Esophagus muscularis mucosa (tissue), 4 donors: ENCODE results near the gene BDNF. TPM values are rescaled to one million over a fixed set of nuclear protein-coding genes. Genes with fewer than 3 reads are reported as not detected.
"Not testable (repeated sequence)": the region's sequence is repeated elsewhere in the genome, so short reads cannot be mapped to it uniquely, and the experiment has no call there.

Experiments
- DNase-seq: peaks from one replicate; pipeline ENCODE4 v3.0.0-alpha.2; 2017; ENCODE audit errors: extremely low spot score
- H3K27ac ChIP-seq, 4 donors: fragments of 200-600 bp; sonication (generic); replicated peaks in 1 of 4; 1 replicate in 3 of 4; 2 replicates in 1 of 4; pipeline ENCODE4 v1.5.1; 2016 to 2019; ENCODE audit warnings: mild to moderate bottlenecking in 1 of 4
- H3K27me3 ChIP-seq, 4 donors: fragments of 200-600 bp; sonication (generic); one replicate each; pipeline versions ENCODE4 v1.5.1 to v1.6.0; 2016 to 2019
- H3K36me3 ChIP-seq, 4 donors: fragments of 200-600 bp; sonication (generic); one replicate each; pipeline ENCODE4 v1.5.1; 2016 to 2019
- H3K4me1 ChIP-seq, 4 donors: fragments of 200-600 bp; sonication (generic); one replicate each; pipeline ENCODE4 v1.5.1; 2016 to 2019
- H3K4me3 ChIP-seq, 4 donors: fragments of 200-600 bp; sonication (generic); 1 replicate in 2 of 4; 2 replicates in 2 of 4; pipeline ENCODE4 v1.5.1; 2016 to 2019; ENCODE audit warnings: mild to moderate bottlenecking in 4 of 4, moderate library complexity in 1 of 4
- H3K9me3 ChIP-seq, 4 donors: fragments of 200-600 bp; sonication (generic); 1 replicate in 3 of 4; 2 replicates in 1 of 4; pipeline ENCODE4 v1.5.1; 2016 to 2019
- CTCF ChIP-seq, 3 experiments: fragments of 200-600 bp in 2 of 3; fragments of 450-650 bp in 1 of 3; sonication (generic) in 2 of 3; IDR thresholded peaks; one replicate each; pipeline ENCODE4 v1.5.1; 2017 to 2019; ENCODE audit warnings: antibody characterized with exemption in 3 of 3, mild to moderate bottlenecking in 2 of 3, moderate library complexity in 1 of 3
- EP300 ChIP-seq: sonication (generic); formaldehyde crosslinking; IDR thresholded peaks from one replicate; pipeline ENCODE4 v1.6.1; 2017; ENCODE audit warnings: antibody characterized with exemption
- POLR2A ChIP-seq: fragments of 450-650 bp; IDR thresholded peaks from one replicate; pipeline ENCODE4 v1.6.1; 2017; ENCODE audit warnings: antibody characterized with exemption, moderate library complexity, mild to moderate bottlenecking, low read depth
- POLR2AphosphoS5 ChIP-seq, 2 donors: sonication (generic); formaldehyde crosslinking; IDR thresholded peaks; one replicate each; pipeline ENCODE4 v1.6.1; 2017; ENCODE audit warnings: antibody characterized with exemption in 2 of 2
- WGBS: methylation state at CpG from one replicate; pipeline ENCODE4 v1.1.5; 2018; 5-methylcytosine and 5-hydroxymethylcytosine counted together
- intact Hi-C: fragments of 100-400 bp; cut with DNase I; formaldehyde crosslinking; loops from one replicate; pipeline ENCODE4 v1.15.1; 2023
- total RNA-seq, 4 donors: library from RNA; depleted of rRNA; stranded (reverse); fragments of >200 nt; gene quantifications; one replicate each; pipeline versions ENCODE4 v1.1.0 to v1.2.1, GENCODE V29; 2016

BDNF gene
- total RNA-seq: under 1 TPM in 3 of 4 donors, not detected in 1; 0.17 to 0.23 (median 0.19) TPM

GRCh38 chr11:27700351-27701301 is at the start of gene BDNF:
TSS of gene BDNF (minus strand) at chr11:27700455. CDS start at chr11:27658564, 41,891 bp downstream.
- Histone ChIP-seq H3K4me1 (peaks cover 19 to 37% (median 34%) of the 10 kb centered on the region in 4 donors), H3K4me3 (peak within 1 kb of the TSS; percentile 52 to 64 (median 54)), H3K36me3 (no peaks in the 10 kb centered on the region), H3K9me3 (no peaks in the 10 kb centered on the region), H3K27ac (no peak within 1 kb of the TSS), H3K27me3 (peaks cover 0 to 75% (median 21%) of the 10 kb centered on the region in 4 donors)
- intact Hi-C loops: no loop called here
- WGBS: under 1% methylated on average over 18 of the region's 92 CpGs
- no peak for DNase-seq
- TF ChIP-seq CTCF (IDR thresholded peaks at IDR 0.05) (no peak), EP300 (no peak), POLR2AphosphoS5 (IDR thresholded peaks at IDR 0.05) (no peak), POLR2A (no peak)

GRCh38 chr11:27740362-27741013 is 40.2 kb upstream of the BDNF start:
- TF ChIP-seq POLR2AphosphoS5 (IDR thresholded peaks at IDR 0.05): no peak
- Histone ChIP-seq H3K36me3 (no peaks in the 10 kb centered on the region), H3K4me3 (no peak overlapping the region), H3K4me1 (no peaks in the 10 kb centered on the region), H3K27ac (no peak overlapping the region), H3K27me3 (no peaks in the 10 kb centered on the region), H3K9me3 (no peaks in the 10 kb centered on the region)
- whole genome bisulfite sequencing: 48% methylated on average over 7 of the region's 7 CpGs
- intact Hi-C loops: no loop called here
- no peak for DNase-seq

GRCh38 chr11:27735281-27735680 is 35.0 kb upstream of the BDNF start:
- 69% methylated on average over 1 of the region's 1 CpG for WGBS
- H3K4me3 ChIP-seq: no peak overlapping the region
- no peaks in the 10 kb centered on the region for H3K36me3 ChIP-seq
- H3K27me3 ChIP-seq: no peaks in the 10 kb centered on the region
- no peaks in the 10 kb centered on the region for H3K9me3 ChIP-seq
- H3K27ac ChIP-seq: no peak overlapping the region
- no peaks in the 10 kb centered on the region for H3K4me1 ChIP-seq
- no peak for DNase-seq
- no peak for TF ChIP-seq CTCF (IDR thresholded peaks at IDR 0.05)
- intact Hi-C loops: no loop called here

- intact Hi-C loops, H3K4me3 ChIP-seq, H3K9me3 ChIP-seq, H3K27ac ChIP-seq, H3K4me1 ChIP-seq, H3K27me3 ChIP-seq, H3K36me3 ChIP-seq: not testable (repeated sequence)
- DNase-seq: peak; percentile 1
- WGBS: 92% methylated on average over 7 of the region's 7 CpGs
Measured at GRCh38 chr11:27731803-27732202, 31.5 kb upstream of the BDNF start.

GRCh38 chr11:27726981-27727380 is 26.7 kb upstream of the BDNF start:
- H3K27ac ChIP-seq: no peak overlapping the region
- H3K9me3 ChIP-seq: no peaks in the 10 kb centered on the region
- intact Hi-C loops: no loop called here
- TF ChIP-seq POLR2A: no peak
- TF ChIP-seq CTCF (IDR thresholded peaks at IDR 0.05): no peak
- no peak for TF ChIP-seq POLR2AphosphoS5 (IDR thresholded peaks at IDR 0.05)
- H3K27me3 ChIP-seq: peaks cover 0 to 33% (median 12%) of the 10 kb centered on the region in 4 donors
- DNase-seq: no peak
- H3K4me1 ChIP-seq: peaks cover 9 to 12% (median 11%) of the 10 kb centered on the region in 4 donors
- no peaks in the 10 kb centered on the region for H3K36me3 ChIP-seq
- H3K4me3 ChIP-seq: no peak overlapping the region
- WGBS: 71% methylated on average over 1 of the region's 1 CpG
